HG02678 (cell line): Measurements from ENCODE around the gene FANCD2OS.
"Not testable (repeated sequence)": the region's sequence is repeated elsewhere in the genome, so short reads cannot be mapped to it uniquely, and the experiment has no call there.

Source experiments
- ATAC-seq: cut with Tn5 transposase; IDR thresholded peaks from one replicate; pipeline ENCODE4 v1.9.1; 2021; ENCODE audit warnings: mild to moderate bottlenecking, moderate library complexity; ENCODE audit not compliant: unreplicated experiment

FANCD2OS gene

DNA sequence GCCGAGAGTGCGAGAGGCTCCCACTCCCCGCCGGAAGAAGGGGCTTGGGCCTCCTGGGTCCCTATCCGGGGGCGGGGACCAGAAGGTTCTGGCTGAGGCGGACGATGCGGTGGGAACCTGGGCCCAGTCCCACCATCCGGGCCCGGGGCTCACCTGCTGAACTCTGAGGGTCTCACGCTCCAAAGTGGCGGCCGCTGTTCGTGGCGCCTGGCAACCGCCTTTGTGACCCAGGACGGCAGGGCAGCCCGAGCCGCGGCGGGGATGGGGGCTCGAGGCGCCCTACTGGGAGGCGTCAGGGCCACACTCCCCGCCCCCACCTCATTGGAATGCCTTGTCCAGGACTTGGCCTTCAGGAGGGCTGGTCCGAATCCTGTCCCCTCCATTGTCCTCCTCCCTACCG, at the start of gene FANCD2OS:
FANCD2OS (minus strand) TSS at position 165 of the 400 bp plus-strand sequence. CDS start 3,481 bp downstream, outside the sequence.
- ATAC-seq, result no peak

DNA sequence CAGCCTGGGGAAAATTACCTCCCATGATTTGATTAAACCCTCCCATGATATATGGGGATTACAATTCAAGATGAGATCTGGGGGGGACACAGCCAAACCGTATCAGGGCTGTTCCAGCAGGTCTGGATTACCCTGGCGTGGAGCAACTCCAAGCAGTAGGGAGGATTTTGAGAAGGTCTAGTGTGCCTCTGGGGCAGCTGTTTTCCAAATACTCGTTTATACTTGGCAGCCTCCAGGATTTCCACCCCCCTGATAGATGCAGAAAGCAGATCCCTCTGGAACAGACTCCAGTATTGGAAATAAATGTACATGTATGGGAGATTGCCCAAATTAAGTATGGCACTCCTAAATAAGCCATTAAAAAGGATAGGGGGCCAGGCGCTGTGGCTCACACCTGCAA, 49.0 kb upstream of the FANCD2OS start:
- ATAC-seq, result no peak

DNA sequence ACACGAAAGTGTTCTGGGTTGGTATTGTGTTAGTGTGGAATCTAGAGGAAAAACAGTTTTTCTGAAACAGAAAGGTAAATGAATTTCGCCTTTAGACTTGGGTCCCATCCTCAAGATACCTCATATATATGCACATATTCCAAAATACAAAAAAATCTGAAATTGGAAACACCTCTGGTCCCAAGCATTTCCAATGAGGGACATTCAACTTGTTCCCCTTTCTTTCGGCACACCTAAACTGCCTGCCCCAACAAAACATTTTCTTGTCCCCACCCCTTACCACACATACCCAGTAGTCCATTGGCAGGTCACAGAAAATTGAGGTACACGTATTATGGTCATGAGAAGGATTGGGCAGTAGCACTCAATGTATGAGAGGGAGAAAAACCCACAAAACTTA, 47.6 kb upstream of the FANCD2OS start:
- no peak for ATAC-seq

GRCh38 chr3:10155123-10155472, 47.0 kb upstream of the FANCD2OS start:
- ATAC-seq, result no peak

DNA sequence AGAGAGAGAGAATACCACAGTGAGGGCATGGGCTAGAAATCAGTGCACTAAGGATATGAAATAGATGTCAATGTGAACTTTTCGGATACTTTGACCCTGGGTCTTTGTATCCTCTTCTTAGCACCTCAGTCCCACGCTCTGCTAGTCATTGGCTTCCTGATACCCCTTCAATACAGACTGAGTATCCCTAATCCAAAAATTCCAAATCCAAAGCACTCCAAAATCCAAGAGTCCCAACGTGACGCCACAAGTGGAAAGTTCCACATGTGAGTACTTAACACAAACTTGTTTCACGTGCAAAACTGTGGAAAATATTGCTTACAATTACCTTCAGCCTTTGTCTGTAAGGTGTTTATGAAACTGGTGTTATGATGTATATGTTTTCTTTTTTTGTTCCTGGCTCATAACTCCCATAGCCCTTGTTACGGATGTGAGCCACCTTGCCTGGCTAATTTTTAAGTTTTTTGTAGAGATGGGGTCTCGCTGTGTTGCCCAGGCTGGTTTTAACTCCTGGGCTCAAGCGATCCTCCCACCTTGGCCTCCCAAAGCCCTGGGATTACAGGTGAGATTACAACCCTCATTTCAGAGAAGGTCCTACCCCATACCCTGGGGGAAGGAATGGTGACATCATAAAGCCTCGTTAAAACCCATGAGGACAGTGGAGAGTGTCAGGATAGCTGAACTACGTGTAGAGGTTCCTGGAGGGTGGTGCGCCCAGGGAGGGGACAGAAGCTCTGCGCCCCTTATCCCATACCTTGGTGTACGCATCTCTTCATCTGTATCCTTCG, 46.5 kb upstream of the FANCD2OS start:
- no peak for ATAC-seq

DNA sequence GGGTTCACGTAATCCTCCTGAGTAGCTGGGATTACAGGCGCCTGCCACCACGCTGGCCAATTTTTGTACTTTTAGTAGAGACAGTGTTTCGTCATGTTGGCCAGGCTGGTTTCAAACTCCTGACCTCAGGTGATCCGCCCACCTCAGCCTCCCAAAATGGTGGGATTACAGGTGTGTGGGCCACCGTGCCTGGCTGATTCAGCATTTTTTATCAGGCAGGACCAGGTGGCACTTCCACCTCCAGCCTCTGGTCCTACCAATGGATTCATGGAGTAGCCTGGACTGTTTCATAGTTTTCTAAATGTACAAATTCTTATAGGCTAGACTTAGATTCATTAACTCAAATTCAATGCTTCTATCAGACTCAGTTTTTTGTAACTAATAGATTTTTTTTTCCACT, 42.9 kb upstream of the FANCD2OS start:
- ATAC-seq, result no peak

DNA sequence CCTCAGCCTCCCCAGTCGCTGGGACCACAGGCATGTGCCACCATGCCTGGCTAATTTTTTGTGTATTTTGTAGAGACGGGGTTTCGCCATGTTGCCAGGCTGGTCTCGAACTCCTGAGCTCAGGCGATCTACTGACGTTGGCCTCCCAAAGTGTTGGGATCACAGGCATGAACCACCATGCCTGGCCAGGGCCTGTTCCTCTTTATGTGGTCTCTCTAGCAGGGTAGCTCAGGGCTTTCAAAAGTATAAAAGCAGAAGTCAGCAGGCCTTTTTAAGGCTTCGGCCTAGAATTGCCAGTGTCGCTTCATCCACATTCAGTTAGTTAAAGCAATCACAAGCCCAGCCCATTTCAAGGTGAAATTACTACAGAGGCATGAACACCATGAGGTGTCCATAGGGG, 41.2 kb upstream of the FANCD2OS start:
- no peak for ATAC-seq

GRCh38 chr3:10145685-10146084, 37.6 kb upstream of the FANCD2OS start:
- ATAC-seq, result no peak

DNA sequence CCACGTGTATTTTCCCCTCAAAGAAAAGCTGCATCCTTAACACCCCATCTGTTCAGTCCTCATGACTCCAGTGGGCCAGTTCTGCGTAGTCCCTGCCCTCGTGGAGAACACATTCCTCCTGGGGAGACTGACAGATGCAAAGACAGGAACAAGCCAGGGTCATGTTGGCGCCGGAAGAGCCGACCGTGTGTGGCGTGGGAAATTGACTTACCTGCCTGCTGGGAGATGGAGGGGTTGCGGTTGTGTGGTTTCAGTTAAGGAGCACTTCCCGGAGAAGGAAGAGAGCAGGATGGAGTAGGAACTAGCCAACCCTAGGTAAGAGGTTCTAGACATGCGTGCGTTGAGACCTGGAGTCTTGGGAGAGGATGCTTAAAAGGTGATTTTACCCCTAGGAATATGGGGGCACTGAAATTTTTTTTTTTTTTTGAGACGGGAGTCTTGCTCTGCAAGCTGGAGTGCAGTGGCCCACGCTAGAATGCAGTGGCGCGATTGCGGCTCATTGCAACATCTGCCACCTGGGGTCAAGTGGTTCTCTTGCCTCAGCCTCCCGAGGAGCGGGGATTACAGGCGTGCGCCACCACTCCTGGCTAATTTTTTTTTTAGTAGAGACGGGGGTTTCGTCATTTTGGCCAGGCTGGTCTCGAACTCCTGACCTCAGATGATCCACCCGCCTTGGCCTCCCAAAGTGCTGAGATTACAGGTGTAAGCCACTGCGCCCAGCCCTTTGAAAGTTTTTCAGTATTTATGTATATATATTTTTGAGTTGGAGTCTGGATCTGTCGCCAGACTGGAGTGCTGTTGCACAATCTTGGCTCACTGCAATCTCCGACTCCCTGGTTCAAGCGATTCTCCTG, 34.9 kb upstream of the FANCD2OS start:
- no peak for ATAC-seq

- no peak for ATAC-seq
Observed at GRCh38 chr3:10140996-10141546, 33.0 kb upstream of the FANCD2OS start.

DNA sequence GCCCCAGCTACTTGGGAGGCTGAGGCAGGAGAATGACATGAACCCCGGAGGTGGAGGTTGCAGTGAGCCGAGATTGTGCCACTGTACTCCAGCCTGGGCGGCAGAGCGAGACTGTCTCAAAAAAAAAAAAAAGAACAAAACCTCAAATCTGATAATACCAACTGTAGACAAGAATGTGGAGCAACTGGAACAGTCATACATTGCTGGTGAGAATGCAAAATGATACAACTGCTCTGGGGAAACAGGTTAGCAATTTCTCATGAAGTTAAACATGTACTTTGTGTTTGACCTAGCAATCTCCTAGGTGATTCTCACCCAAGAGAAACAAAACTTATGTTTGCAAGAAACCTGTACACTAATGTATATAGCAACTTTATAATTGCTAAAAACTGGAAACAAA, 29.1 kb upstream of the FANCD2OS start:
- no peak for ATAC-seq

DNA sequence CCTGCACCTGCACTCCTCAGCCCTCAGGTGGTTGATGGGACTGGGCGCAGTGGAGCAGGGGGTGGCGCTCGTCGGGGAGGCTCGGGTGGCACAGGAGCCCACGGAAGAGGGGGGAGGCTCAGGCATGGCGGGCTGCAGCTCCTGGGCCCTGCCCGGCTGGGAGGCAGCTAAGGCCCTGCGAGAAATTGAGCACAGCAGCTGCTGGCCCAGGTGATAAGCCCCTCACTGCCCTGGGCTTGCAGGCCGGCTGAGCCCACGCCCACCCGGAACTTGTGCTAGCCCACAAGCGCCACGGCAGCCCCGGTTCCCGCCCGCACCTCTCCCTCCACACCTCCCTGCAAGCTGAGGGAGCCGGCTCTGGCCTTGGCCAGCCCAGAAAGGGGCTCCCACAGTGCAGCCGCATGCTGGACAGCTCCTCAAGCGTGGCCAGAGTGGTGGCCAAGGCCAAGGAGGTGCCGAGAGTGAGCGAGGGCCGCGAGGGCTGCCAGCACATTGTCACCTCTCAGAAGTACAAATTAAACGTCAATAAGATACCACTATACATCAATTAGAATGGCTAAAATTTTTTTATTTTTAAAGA, 28.5 kb upstream of the FANCD2OS start:
- ATAC-seq, result no peak

GRCh38 chr3:10135872-10136271, 27.8 kb upstream of the FANCD2OS start:
- ATAC-seq, result not testable (repeated sequence)

GRCh38 chr3:10122724-10123123, 14.7 kb upstream of the FANCD2OS start:
- no peak for ATAC-seq

DNA sequence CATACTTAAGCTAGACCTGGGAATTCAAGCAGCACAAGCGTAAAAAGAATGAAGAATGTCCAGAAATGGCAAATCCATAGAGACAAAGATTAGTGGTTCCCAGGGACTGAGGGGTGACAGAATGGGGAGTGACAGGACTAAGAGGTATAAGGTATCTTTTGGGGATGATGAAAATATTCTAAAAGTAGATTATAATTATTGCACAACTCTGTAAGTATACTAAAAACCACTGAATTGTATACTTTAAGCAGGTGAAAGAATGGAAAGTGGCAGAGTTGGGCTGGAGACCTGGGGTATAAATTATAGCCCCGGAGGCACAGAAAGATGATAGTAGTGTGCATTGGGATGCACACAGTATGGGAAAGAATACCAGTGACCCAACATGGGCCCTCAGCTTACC, 13.0 kb upstream of the FANCD2OS start:
- ATAC-seq, result no peak

DNA sequence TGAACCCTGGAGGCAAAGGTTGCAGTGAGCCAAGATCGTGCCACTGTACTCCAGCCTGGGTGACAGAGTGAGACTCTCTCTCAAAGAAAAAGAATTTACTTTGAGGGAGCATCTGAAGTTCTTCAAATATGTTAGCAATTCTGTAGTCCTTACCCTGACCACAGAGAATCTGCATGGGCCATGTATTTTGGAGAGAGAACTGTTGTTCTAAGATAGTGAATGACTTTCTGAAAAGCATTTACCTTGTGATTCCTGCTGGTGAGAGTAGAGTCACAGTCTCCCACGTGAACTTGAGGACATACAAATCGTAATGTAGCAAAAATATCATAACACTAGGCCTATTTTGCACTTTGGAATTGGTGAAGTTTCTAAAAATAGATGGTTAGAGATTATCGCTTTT, 11.3 kb upstream of the FANCD2OS start:
- no peak for ATAC-seq

GRCh38 chr3:10116928-10117327, 8.9 kb upstream of the FANCD2OS start:
- no peak for ATAC-seq

GRCh38 chr3:10116138-10116460, 8.0 kb upstream of the FANCD2OS start:
- ATAC-seq, result peak; percentile 18

GRCh38 chr3:10115326-10116137, 7.5 kb upstream of the FANCD2OS start, which contains the start of gene BRK1:
TSS of gene BRK1 (plus strand) at chr3:10115675. CDS start at chr3:10115702, 27 bp downstream.
- ATAC-seq, result peak; percentile 94

GRCh38 chr3:10106919-10107318, 1.1 kb downstream of the FANCD2OS start:
- no peak for ATAC-seq

GRCh38 chr3:10099041-10099440, 9.0 kb downstream of the FANCD2OS start:
- ATAC-seq, result no peak
